ENCODE measurements around the gene NR4A1. TPM values are rescaled to one million over a fixed set of nuclear protein-coding genes. Genes with fewer than 3 reads are reported as not detected.

The NR4A1 gene
- total and polyA plus RNA-seq, 10 of the 15 experiments (the other 5 are each of a cell fraction or from before 2014, with no cell fraction given) = 0.05 to 7.9 (median 2.2) TPM; not detected in 1

DNA sequence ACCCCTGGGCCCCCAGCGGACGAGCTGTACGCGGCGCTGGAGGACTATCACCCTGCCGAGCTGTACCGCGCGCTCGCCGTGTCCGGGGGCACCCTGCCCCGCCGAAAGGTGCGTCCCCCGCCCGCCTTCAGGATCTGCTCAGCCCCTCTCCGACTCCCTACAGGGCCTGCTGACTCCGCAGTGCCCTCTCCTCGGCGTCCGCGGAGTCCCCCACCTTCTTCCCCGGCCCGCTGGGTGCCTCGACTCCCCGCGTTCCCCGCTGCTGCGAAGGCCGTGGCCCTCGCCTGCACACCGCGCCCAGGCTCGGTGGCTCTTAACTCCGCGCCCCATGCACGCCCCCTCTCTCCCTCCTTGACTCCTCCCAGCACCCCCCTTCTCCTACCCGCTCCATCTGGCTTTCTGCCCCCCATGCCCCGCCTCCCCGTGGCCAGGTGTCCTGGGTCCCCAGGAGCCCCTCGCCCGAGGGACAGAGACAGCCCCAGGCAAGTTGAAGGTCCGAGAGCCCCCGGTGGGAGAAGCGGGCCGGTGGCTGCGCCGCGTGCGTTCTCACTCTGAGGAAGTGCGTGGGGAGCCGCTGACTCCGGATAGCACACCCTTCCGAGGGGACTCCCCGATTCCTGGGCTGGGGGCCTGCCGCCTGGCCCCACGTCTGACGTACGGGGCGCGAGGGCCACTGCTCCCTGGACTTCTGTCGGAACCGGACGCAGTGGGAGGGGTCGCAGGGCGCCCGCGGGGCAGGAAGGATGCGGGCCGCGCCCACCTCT, 43.9 kb upstream of the NR4A1 start:
- H3K27me3 ChIP-seq (replicated peaks in 1 of 2; ENCODE audit: control insufficient read depth in 2 of 2, insufficient read depth in 2 of 2, low read length in 1 of 2) = peaks cover 9 to 21% of the 10 kb centered on the region in 2 experiments; a peak in 3 of 4 replicates
- intact Hi-C loops (cut with micrococcal nuclease; ENCODE audit: unreplicated experiment) (no loop called here), in situ Hi-C loops (cut with MboI) (no loop called here)
- ChIA-PET SMC1A (ENCODE audit: uncharacterized antibody, unreplicated experiment) (interaction anchor here (1.3 to 4.6 kb wide), 3 partner anchors 9 to 30 kb away, joined by 3 to 92 read pairs (median 4); no protein-coding TSS in a partner anchor), RAD21 (ENCODE audit: unreplicated experiment) (interaction anchor here (0.7 to 6.1 kb wide), 2 partner anchors 17 to 111 kb away, joined by 3 to 131 read pairs; no protein-coding TSS in a partner anchor), POLR2A (no interaction called here), CTCF (interaction anchor here (0.9 to 11.3 kb wide), 3 partner anchors 14 to 64 kb away, joined by 3 to 412 read pairs (median 3); no protein-coding TSS in a partner anchor)
- 7% methylated on average over 56 of the region's 72 CpGs for WGBS (ENCODE audit: insufficient coverage, insufficient replicate concordance, low lambda C conversion rate, missing lambda C conversion rate)
- peak overlapping the region; percentile 38 for H3K4me2 ChIP-seq (ENCODE audit: control insufficient read depth, insufficient read depth)
- no peak overlapping the region for H3K9ac ChIP-seq (ENCODE audit: control insufficient read depth, insufficient read depth, low read length)
- no peaks in the 10 kb centered on the region for H3K79me2 ChIP-seq (ENCODE audit: control insufficient read depth, insufficient read depth, low read length)
- H2AFZ ChIP-seq (ENCODE audit: control insufficient read depth, low read depth, low read length) = no peak overlapping the region; the same call in 1 of the 2 replicates
- H3K36me3 ChIP-seq (ENCODE audit: control insufficient read depth in 2 of 2, insufficient read depth in 2 of 2, low read length in 1 of 2) = no peaks in the 10 kb centered on the region
- H3K9me3 ChIP-seq (replicated peaks; ENCODE audit: control insufficient read depth, insufficient read depth, low read length) = no peaks in the 10 kb centered on the region
- H4K20me1 ChIP-seq (ENCODE audit: control insufficient read depth, insufficient read depth) = no peaks in the 10 kb centered on the region
- peak; percentile 10; the same call in 2 of the 3 replicates for ATAC-seq
- no peak for DNase-seq (ENCODE audit: low read depth, low spot score)
- no peak overlapping the region for H3K4me3 ChIP-seq
- BruUV-seq (replicated peaks) = no TSS peak
- no peak for FAIRE-seq
- peaks cover 11% of the 10 kb centered on the region for H3K4me1 ChIP-seq (ENCODE audit: control insufficient read depth, insufficient read depth, low read length)
- no peak overlapping the region for H3K27ac ChIP-seq (ENCODE audit: control insufficient read depth, insufficient read depth)
- no peak for TF ChIP-seq TCF12 (IDR thresholded peaks at IDR 0.05; ENCODE audit: low read depth, low read length)
- TF ChIP-seq, protein P1, sequence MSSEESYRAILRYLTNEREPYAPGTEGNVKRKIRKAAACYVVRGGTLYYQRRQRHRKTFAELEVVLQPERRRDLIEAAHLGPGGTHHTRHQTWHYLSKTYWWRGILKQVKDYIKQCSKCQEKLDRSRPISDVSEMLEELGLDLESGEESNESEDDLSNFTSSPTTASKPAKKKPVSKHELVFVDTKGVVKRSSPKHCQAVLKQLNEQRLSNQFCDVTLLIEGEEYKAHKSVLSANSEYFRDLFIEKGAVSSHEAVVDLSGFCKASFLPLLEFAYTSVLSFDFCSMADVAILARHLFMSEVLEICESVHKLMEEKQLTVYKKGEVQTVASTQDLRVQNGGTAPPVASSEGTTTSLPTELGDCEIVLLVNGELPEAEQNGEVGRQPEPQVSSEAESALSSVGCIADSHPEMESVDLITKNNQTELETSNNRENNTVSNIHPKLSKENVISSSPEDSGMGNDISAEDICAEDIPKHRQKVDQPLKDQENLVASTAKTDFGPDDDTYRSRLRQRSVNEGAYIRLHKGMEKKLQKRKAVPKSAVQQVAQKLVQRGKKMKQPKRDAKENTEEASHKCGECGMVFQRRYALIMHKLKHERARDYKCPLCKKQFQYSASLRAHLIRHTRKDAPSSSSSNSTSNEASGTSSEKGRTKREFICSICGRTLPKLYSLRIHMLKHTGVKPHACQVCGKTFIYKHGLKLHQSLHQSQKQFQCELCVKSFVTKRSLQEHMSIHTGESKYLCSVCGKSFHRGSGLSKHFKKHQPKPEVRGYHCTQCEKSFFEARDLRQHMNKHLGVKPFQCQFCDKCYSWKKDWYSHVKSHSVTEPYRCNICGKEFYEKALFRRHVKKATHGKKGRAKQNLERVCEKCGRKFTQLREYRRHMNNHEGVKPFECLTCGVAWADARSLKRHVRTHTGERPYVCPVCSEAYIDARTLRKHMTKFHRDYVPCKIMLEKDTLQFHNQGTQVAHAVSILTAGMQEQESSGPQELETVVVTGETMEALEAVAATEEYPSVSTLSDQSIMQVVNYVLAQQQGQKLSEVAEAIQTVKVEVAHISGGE (CRISPR knock-in tag; IDR thresholded peaks at IDR 0.05) = no peak
- TF ChIP-seq PAX5 (IDR thresholded peaks at IDR 0.05; ENCODE audit: borderline replicate concordance, low read depth, low read length) = no peak
- no peak for TF ChIP-seq BCLAF1 (IDR thresholded peaks at IDR 0.05)
- TF ChIP-seq CBX5 (IDR thresholded peaks at IDR 0.05; ENCODE audit: low read depth) = no peak
- TF ChIP-seq HDAC2 (IDR thresholded peaks at IDR 0.05) = no peak
- TF ChIP-seq IKZF1 (conservative IDR thresholded peaks at IDR 0.05) = 0 out of 2 replicates have a peak, but pooled peaks have one; percentile 13
- TF ChIP-seq RB1 (IDR thresholded peaks at IDR 0.05; ENCODE audit: borderline replicate concordance) = no peak
- no peak for TF ChIP-seq NFXL1 (IDR thresholded peaks at IDR 0.05; ENCODE audit: borderline replicate concordance)
- TF ChIP-seq PAX8 (IDR thresholded peaks at IDR 0.05) = no peak
- no peak for TF ChIP-seq HDGF (IDR thresholded peaks at IDR 0.05)
- TF ChIP-seq NR2C2 (IDR thresholded peaks at IDR 0.05; ENCODE audit: borderline replicate concordance, control insufficient read depth, insufficient read length, low read depth) = no peak
- TF ChIP-seq SUZ12 (IDR thresholded peaks at IDR 0.05; ENCODE audit: unreplicated experiment) = peak; percentile 98
- TF ChIP-seq MEF2B (IDR thresholded peaks at IDR 0.05; ENCODE audit: partially characterized antibody, poor library complexity, severe bottlenecking) = no peak
- TF ChIP-seq, protein P2, sequence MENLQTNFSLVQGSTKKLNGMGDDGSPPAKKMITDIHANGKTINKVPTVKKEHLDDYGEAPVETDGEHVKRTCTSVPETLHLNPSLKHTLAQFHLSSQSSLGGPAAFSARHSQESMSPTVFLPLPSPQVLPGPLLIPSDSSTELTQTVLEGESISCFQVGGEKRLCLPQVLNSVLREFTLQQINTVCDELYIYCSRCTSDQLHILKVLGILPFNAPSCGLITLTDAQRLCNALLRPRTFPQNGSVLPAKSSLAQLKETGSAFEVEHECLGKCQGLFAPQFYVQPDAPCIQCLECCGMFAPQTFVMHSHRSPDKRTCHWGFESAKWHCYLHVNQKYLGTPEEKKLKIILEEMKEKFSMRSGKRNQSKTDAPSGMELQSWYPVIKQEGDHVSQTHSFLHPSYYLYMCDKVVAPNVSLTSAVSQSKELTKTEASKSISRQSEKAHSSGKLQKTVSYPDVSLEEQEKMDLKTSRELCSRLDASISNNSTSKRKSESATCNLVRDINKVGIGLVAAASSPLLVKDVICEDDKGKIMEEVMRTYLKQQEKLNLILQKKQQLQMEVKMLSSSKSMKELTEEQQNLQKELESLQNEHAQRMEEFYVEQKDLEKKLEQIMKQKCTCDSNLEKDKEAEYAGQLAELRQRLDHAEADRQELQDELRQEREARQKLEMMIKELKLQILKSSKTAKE (IDR thresholded peaks at IDR 0.05; ENCODE audit: low read depth, poor library complexity, severe bottlenecking) = no peak
- no peak for TF ChIP-seq POLR2A (IDR thresholded peaks at IDR 0.05; ENCODE audit: low read depth, low read length)
